Measurements from ENCODE around the gene TPD52L2. TPM values are rescaled to one million over a fixed set of nuclear protein-coding genes. Genes with fewer than 3 reads are reported as not detected.

The TPD52L2 gene
- total and polyA plus RNA-seq, 2 donors (not counting 1 experiment from before 2014, with no cell fraction given): 39.9 to 41.3 TPM

DNA sequence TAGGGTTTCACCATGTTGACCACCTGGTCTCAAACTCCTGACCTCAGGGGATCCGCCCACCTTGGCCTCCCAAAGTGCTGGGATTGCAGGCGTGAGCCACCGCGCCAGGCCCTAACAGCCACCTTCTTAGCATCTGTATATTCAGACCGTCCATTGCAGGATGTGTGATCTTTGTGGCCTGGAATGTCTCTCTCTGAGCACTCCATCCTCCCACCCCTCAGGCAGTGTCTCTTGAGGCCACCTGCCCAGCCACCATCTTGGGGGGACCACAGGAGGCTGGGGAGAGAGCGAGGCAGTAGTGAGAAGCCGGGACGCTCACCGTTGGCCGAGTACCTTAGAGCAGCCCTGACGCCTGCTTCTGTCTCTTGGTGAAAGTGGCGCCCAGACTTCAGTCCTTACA, 48.7 kb downstream of the TPD52L2 start:
- H3K27ac Mint-ChIP-seq: no peak overlapping the region
- Histone ChIP-seq H3K9ac (ENCODE audit: low read length) (no peak overlapping the region), H3K4me1 (ENCODE audit: control insufficient read depth in 2 of 2, insufficient read depth in 2 of 2, low read length in 2 of 2) (peaks cover 15 to 33% of the 10 kb centered on the region in 2 donors), H4K20me1 (ENCODE audit: control insufficient read depth, insufficient read depth, low read length, poor library complexity, severe bottlenecking) (peaks cover 91% of the 10 kb centered on the region), H3K9me3 (ENCODE audit: control extremely low read depth in 1 of 3, control insufficient read depth in 2 of 3, insufficient read depth in 1 of 3, low read length in 2 of 3) (peaks cover 2 to 33% (median 8%) of the 10 kb centered on the region in 3 donors), H3K27me3 (replicated peaks in 1 of 4; ENCODE audit: control extremely low read depth in 1 of 4, control insufficient read depth in 3 of 4, insufficient read depth in 4 of 4, low read length in 3 of 4) (no peaks in the 10 kb centered on the region), H2AFZ (ENCODE audit: insufficient read depth, low read depth, low read length, poor library complexity, severe bottlenecking) (no peak overlapping the region), H3K36me3 (replicated peaks in 1 of 2; ENCODE audit: control extremely low read depth in 1 of 2, control insufficient read depth in 1 of 2, extremely low read depth in 1 of 2, insufficient read depth in 2 of 2, low read length in 1 of 2) (peaks cover 0 to 9% of the 10 kb centered on the region in 2 experiments), H3K4me2 (replicated peaks; ENCODE audit: low read depth, low read length, poor library complexity, severe bottlenecking) (no peak overlapping the region), H3K27ac (ENCODE audit: low read length in 2 of 2) (no peak overlapping the region), H3K79me2 (ENCODE audit: control insufficient read depth, insufficient read depth, low read length) (peaks cover 97% of the 10 kb centered on the region), H3K4me3 (ENCODE audit: control extremely low read depth in 1 of 5, extremely low read depth in 1 of 5, insufficient read depth in 1 of 5, low read depth in 2 of 5, low read length in 4 of 5) (no peak overlapping the region)
- WGBS (ENCODE audit: insufficient coverage): 98% methylated on average over 11 of the region's 12 CpGs
- intact Hi-C loops (cut with micrococcal nuclease): no loop called here
- peaks cover 42% of the 10 kb centered on the region for H3K4me1 Mint-ChIP-seq
- peaks cover 2% of the 10 kb centered on the region for H3K9me3 Mint-ChIP-seq (ENCODE audit: insufficient read depth)
- ChIA-PET POLR2A (no interaction called here), CTCF (no interaction called here)
- no peak overlapping the region for H3K4me3 Mint-ChIP-seq
- TF ChIP-seq EZH2 (IDR thresholded peaks at IDR 0.05; ENCODE audit: borderline replicate concordance, insufficient read depth, low read depth, low read length, poor library complexity, severe bottlenecking): no peak
- TF ChIP-seq, protein P1, sequence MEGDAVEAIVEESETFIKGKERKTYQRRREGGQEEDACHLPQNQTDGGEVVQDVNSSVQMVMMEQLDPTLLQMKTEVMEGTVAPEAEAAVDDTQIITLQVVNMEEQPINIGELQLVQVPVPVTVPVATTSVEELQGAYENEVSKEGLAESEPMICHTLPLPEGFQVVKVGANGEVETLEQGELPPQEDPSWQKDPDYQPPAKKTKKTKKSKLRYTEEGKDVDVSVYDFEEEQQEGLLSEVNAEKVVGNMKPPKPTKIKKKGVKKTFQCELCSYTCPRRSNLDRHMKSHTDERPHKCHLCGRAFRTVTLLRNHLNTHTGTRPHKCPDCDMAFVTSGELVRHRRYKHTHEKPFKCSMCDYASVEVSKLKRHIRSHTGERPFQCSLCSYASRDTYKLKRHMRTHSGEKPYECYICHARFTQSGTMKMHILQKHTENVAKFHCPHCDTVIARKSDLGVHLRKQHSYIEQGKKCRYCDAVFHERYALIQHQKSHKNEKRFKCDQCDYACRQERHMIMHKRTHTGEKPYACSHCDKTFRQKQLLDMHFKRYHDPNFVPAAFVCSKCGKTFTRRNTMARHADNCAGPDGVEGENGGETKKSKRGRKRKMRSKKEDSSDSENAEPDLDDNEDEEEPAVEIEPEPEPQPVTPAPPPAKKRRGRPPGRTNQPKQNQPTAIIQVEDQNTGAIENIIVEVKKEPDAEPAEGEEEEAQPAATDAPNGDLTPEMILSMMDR (IDR thresholded peaks at IDR 0.05): no peak
- H3K27me3 Mint-ChIP-seq: no peaks in the 10 kb centered on the region
- DNase-seq: no peak
- ATAC-seq (ENCODE audit: low read depth): no peak

DNA sequence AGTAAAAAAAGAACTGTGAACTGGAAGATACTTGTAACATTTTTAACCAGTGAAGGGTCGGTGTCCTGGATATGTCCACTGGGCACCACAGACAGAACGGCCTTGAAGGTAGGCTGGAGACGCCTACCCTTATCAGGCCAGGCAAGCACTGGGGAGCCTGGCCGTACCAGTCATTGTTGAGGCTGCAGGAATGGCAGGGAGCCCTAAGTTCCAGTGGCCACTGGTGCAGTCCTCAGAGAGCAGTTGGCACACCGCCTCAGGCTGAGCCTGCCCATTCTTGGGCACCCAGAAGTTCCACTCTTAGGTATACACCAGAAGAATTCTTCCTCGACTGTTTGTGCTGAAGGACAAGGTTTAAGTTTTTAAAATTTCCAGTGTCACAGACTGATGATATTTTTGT, 50.4 kb downstream of the TPD52L2 start:
- CTCF ChIA-PET: interaction anchor here (0.5 to 0.8 kb wide), 2 partner anchors 14 to 58 kb away, joined by 3 to 5 read pairs; no protein-coding TSS in a partner anchor
- ATAC-seq (ENCODE audit: low read depth): no peak

More for the DNA sequence above, 50.4 kb downstream of the TPD52L2 start:
- H3K4me3 Mint-ChIP-seq: no peak overlapping the region
- Histone ChIP-seq H3K9me3 (ENCODE audit: control extremely low read depth in 1 of 3, control insufficient read depth in 2 of 3, insufficient read depth in 1 of 3, low read length in 2 of 3) (peaks cover 2 to 33% (median 8%) of the 10 kb centered on the region in 3 donors), H2AFZ (ENCODE audit: insufficient read depth, low read depth, low read length, poor library complexity, severe bottlenecking) (no peak overlapping the region), H3K4me1 (ENCODE audit: control insufficient read depth in 2 of 2, insufficient read depth in 2 of 2, low read length in 2 of 2) (peaks cover 15 to 37% of the 10 kb centered on the region in 2 donors), H3K27me3 (replicated peaks in 1 of 4; ENCODE audit: control extremely low read depth in 1 of 4, control insufficient read depth in 3 of 4, insufficient read depth in 4 of 4, low read length in 3 of 4) (no peaks in the 10 kb centered on the region), H3K79me2 (ENCODE audit: control insufficient read depth, insufficient read depth, low read length) (peaks cover 91% of the 10 kb centered on the region), H4K20me1 (ENCODE audit: control insufficient read depth, insufficient read depth, low read length, poor library complexity, severe bottlenecking) (peaks cover 80% of the 10 kb centered on the region), H3K27ac (ENCODE audit: low read length in 2 of 2) (no peak overlapping the region), H3K9ac (ENCODE audit: low read length) (no peak overlapping the region), H3K4me3 (ENCODE audit: control extremely low read depth in 1 of 5, extremely low read depth in 1 of 5, insufficient read depth in 1 of 5, low read depth in 2 of 5, low read length in 4 of 5) (no peak overlapping the region), H3K4me2 (replicated peaks; ENCODE audit: low read depth, low read length, poor library complexity, severe bottlenecking) (no peak overlapping the region), H3K36me3 (replicated peaks in 1 of 2; ENCODE audit: control extremely low read depth in 1 of 2, control insufficient read depth in 1 of 2, extremely low read depth in 1 of 2, insufficient read depth in 2 of 2, low read length in 1 of 2) (peaks cover 1 to 12% of the 10 kb centered on the region in 2 experiments)
- TF ChIP-seq EZH2 (IDR thresholded peaks at IDR 0.05; ENCODE audit: borderline replicate concordance, insufficient read depth, low read depth, low read length, poor library complexity, severe bottlenecking): no peak
- TF ChIP-seq, protein P1 (IDR thresholded peaks at IDR 0.05): no peak
- peaks cover 2% of the 10 kb centered on the region for H3K9me3 Mint-ChIP-seq (ENCODE audit: insufficient read depth)
- 97% methylated on average over 5 of the region's 6 CpGs for WGBS (ENCODE audit: insufficient coverage)
- POLR2A ChIA-PET: no interaction called here
- no peak for DNase-seq
- intact Hi-C loops (cut with micrococcal nuclease): no loop called here
- H3K27ac Mint-ChIP-seq: no peak overlapping the region
- peaks cover 40% of the 10 kb centered on the region for H3K4me1 Mint-ChIP-seq
- no peaks in the 10 kb centered on the region for H3K27me3 Mint-ChIP-seq
